Liver (tissue), 9 donors: Measurements from ENCODE around the gene COL24A1. TPM values are rescaled to one million over a fixed set of nuclear protein-coding genes. Genes with fewer than 3 reads are reported as not detected.

ENCODE experiments used
- DNase-seq: peaks from one replicate; pipeline ENCODE4 v3.0.0-alpha.2; 2017; ENCODE audit warnings: low spot score
- H3K27ac ChIP-seq, 2 donors: one replicate each; pipeline ENCODE4 v1.7.0; 2013; ENCODE audit warnings: inconsistent platforms in 2 of 2, low read length in 2 of 2, control low read depth in 1 of 2, low read depth in 1 of 2, mild to moderate bottlenecking in 1 of 2
- H3K27me3 ChIP-seq, 4 donors: one replicate each; pipeline versions ENCODE4 v1.6.1 to v1.7.0; 2013; ENCODE audit warnings: low read length in 3 of 4, inconsistent platforms in 1 of 4, mild to moderate bottlenecking in 1 of 4, moderate library complexity in 1 of 4; ENCODE audit not compliant: control insufficient read depth in 4 of 4, insufficient read depth in 4 of 4
- H3K36me3 ChIP-seq, 4 donors: one replicate each; pipeline versions ENCODE4 v1.6.1 to v1.7.0; 2013; ENCODE audit warnings: low read length in 3 of 4, mild to moderate bottlenecking in 3 of 4, low read depth in 1 of 4, moderate library complexity in 1 of 4; ENCODE audit not compliant: control insufficient read depth in 4 of 4, insufficient read depth in 3 of 4
- H3K4me1 ChIP-seq, 4 donors: one replicate each; pipeline versions ENCODE4 v1.6.1 to v1.7.0; 2013; ENCODE audit warnings: low read length in 3 of 4, mild to moderate bottlenecking in 3 of 4, moderate library complexity in 1 of 4; ENCODE audit not compliant: control insufficient read depth in 4 of 4, insufficient read depth in 4 of 4
- H3K4me3 ChIP-seq, 3 donors: one replicate each; pipeline versions ENCODE4 v1.6.1 to v1.7.0; 2013; ENCODE audit warnings: low read length in 3 of 3, control low read depth in 1 of 3, low read depth in 1 of 3, mild to moderate bottlenecking in 1 of 3
- H3K9ac ChIP-seq, 2 donors: one replicate each; pipeline ENCODE4 v1.7.0; 2013; ENCODE audit warnings: low read length in 2 of 2, mild to moderate bottlenecking in 2 of 2, moderate library complexity in 2 of 2, control low read depth in 1 of 2, low read depth in 1 of 2
- H3K9me3 ChIP-seq, 4 donors: one replicate each; pipeline versions ENCODE4 v1.6.1 to v1.7.0; 2013; ENCODE audit warnings: low read length in 3 of 4; ENCODE audit not compliant: control insufficient read depth in 4 of 4
- CTCF ChIP-seq: fragments of 150-350 bp; IDR thresholded peaks from 2 replicates; pipeline ENCODE4 v1.5.1; 2017; ENCODE audit warnings: improper control_type of control experiment, low read depth, low read length; ENCODE audit not compliant: missing input control
- EGR1 ChIP-seq, 2 donors: IDR thresholded peaks; 2 replicates each; pipeline ENCODE4 v1.6.1; 2016 to 2018; ENCODE audit warnings: antibody characterized with exemption in 2 of 2, low read depth in 2 of 2
- FOXA2 ChIP-seq: IDR thresholded peaks from 2 replicates; pipeline ENCODE4 v1.6.1; 2016; ENCODE audit warnings: antibody characterized with exemption
- GABPA ChIP-seq, 2 donors: IDR thresholded peaks in 1 of 2; conservative IDR thresholded peaks in 1 of 2; 2 replicates each; pipeline ENCODE4 v1.6.1; 2016; ENCODE audit warnings: antibody characterized with exemption in 2 of 2, mild to moderate bottlenecking in 1 of 2, moderate library complexity in 1 of 2
- HNF4G ChIP-seq: IDR thresholded peaks from 2 replicates; pipeline ENCODE4 v1.6.1; 2016; ENCODE audit warnings: antibody characterized with exemption
- JUND ChIP-seq, 2 donors: IDR thresholded peaks; 2 replicates each; pipeline ENCODE4 v1.6.1; 2016; ENCODE audit warnings: antibody characterized with exemption in 2 of 2
- MAX ChIP-seq: IDR thresholded peaks from 2 replicates; pipeline ENCODE4 v1.6.1; 2016; ENCODE audit warnings: antibody characterized with exemption
- RXRA ChIP-seq, 2 donors: IDR thresholded peaks; 2 replicates each; pipeline ENCODE4 v1.6.1; 2017 to 2018; ENCODE audit warnings: antibody characterized with exemption in 2 of 2, mild to moderate bottlenecking in 1 of 2
- SP1 ChIP-seq: IDR thresholded peaks from 2 replicates; pipeline ENCODE4 v1.6.1; 2018; ENCODE audit warnings: antibody characterized with exemption, mild to moderate bottlenecking
- TAF1 ChIP-seq: conservative IDR thresholded peaks from 2 replicates; pipeline ENCODE4 v1.6.1; 2016; ENCODE audit warnings: antibody characterized with exemption, mild to moderate bottlenecking
- WGBS: extraction: QIAGEN DNeasy Blood & Tissue Kit; methylation state at CpG from one replicate; pipeline ENCODE4 v1.1.7; 2013; 5-methylcytosine and 5-hydroxymethylcytosine counted together
- polyA plus RNA-seq, 2 donors: library from polyadenylated mRNA; stranded (reverse) in 1 of 2; unstranded in 1 of 2; fragments of 200-250 nt in 1 of 2; fragments of >200 nt in 1 of 2; fragmentation: Nextera tagmentation in 1 of 2; extraction: Ambion mirVana in 1 of 2; gene quantifications; one replicate each; pipeline versions ENCODE4 v1.2.1 to v1.2.3, GENCODE V29; 2013 to 2015
- total RNA-seq, 2 donors: library from RNA; depleted of rRNA; stranded (reverse); fragments of >200 nt; gene quantifications; one replicate each; pipeline ENCODE4 v1.2.3, GENCODE V29; 2014
- donor health status: healthy.
- donor health status: healthy.
- donor health status: healthy.
- donor health status: healthy.
- donor health status: healthy.

COL24A1 gene
- total and polyA plus RNA-seq, 4 donors, result under 0.01 to 0.28 (median 0.01) TPM; not detected in 1

- no peak for TF ChIP-seq CTCF
- TF ChIP-seq GABPA (IDR thresholded peaks at IDR 0.05 in 1 of 2, conservative IDR thresholded peaks at IDR 0.05 in 1 of 2), result no peak
- TF ChIP-seq JUND (IDR thresholded peaks at IDR 0.05), result no peak
- TF ChIP-seq RXRA (IDR thresholded peaks at IDR 0.05), result no peak
These were observed 13.1 kb upstream of the COL24A1 start (continued) for GRCh38 chr1:86169625-86170024.

GRCh38 chr1:86159800-86160199 is 3.2 kb upstream of the COL24A1 start:
- H3K9me3 ChIP-seq, result no peaks in the 10 kb centered on the region
- no peak overlapping the region for H3K9ac ChIP-seq
- no peaks in the 10 kb centered on the region for H3K36me3 ChIP-seq
- WGBS, result 77% methylated on average over 3 of the region's 3 CpGs
- TF ChIP-seq FOXA2 (no peak), SP1 (no peak), MAX (no peak), TAF1 (no peak), HNF4G (no peak)
- no peak overlapping the region for H3K27ac ChIP-seq
- H3K27me3 ChIP-seq, result no peaks in the 10 kb centered on the region
- no peak for DNase-seq
- no peak overlapping the region for H3K4me3 ChIP-seq
- peaks cover 4 to 21% (median 20%) of the 10 kb centered on the region in 4 donors for H3K4me1 ChIP-seq

- peaks cover 4 to 24% (median 22%) of the 10 kb centered on the region in 4 donors for H3K4me1 ChIP-seq
- no peaks in the 10 kb centered on the region for H3K36me3 ChIP-seq
- peaks cover 0 to 6% (median 0%) of the 10 kb centered on the region in 4 donors for H3K27me3 ChIP-seq
- H3K4me3 ChIP-seq, result peak overlapping the region in 2 of 3 donors; percentile 7 to 35
- TF ChIP-seq MAX, result no peak
- no peak for TF ChIP-seq SP1
- no peak for TF ChIP-seq CTCF
- TF ChIP-seq EGR1 (IDR thresholded peaks at IDR 0.05; ENCODE audit: low read depth in 2 of 2), result no peak
- H3K27ac ChIP-seq, result no peak overlapping the region
- no peak overlapping the region for H3K9ac ChIP-seq
- H3K9me3 ChIP-seq, result no peaks in the 10 kb centered on the region
- DNase-seq, result no peak
- 2% methylated on average over 40 of the region's 40 CpGs for WGBS
These were observed 586 bp downstream of the COL24A1 start for GRCh38 chr1:86155807-86156565.
